ENCODE data around the gene TRAK1.

DNA sequence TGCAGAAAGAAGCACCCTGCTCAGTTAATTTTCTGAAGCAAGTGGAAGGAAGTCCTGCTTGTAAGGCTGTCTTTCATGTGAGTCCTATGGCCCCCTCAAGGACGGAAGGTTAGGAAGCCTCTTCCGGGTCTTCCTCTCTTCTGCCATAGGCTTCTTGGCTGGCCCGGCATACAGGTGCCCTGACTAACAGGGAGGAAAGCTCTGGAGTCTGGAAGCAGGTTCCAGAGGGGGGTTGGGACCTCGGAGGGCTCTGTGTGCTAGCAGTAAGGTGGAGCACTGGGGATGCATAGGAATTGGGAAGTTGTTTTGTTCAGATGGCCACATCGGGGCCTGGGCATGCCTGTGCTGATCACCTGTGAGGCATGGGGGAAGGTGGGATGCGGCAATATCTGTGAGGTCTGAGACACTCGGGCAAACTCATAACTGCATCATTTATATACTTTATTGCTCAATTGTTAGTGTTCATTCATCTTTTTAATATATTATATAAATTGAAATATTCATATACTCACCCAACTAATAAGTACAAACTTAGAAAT is 49.6 kb downstream of the TRAK1 start:
- TF ChIP-seq POLR2A (IDR thresholded peaks at IDR 0.05; ENCODE audit: low read length) (no peak), GATA1 (IDR thresholded peaks at IDR 0.05; ENCODE audit: low read depth, low read length) (no peak)
